ENCODE measurements around the gene SRPK2.

The SRPK2 gene

DNA sequence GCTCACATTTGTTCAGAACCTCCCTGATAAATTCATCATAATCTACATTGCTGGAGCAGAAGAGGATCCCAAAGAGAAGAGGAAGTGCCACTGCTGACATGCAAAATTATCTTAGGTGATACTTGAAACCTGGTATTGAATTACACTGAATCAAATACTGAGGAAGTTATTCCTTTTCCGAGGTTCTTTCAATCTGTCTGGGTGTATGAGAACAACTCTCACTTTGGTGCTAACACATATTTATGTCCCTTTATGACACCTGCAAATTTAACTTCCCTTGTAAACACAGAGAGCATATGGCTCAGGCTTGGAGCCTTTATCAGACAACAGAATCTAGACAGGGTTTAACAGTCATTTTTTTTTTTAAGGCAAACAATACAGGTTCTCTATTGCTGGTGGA, 131.4 kb downstream of the SRPK2 start:
- peaks cover 38% of the 10 kb centered on the region for H3K36me3 Mint-ChIP-seq (ENCODE audit: low read depth)
- TF ChIP-seq CTCF (IDR thresholded peaks at IDR 0.05) = no peak
- no peak overlapping the region for H3K4me3 Mint-ChIP-seq
- H3K4me1 Mint-ChIP-seq = peaks cover 32% of the 10 kb centered on the region
- peaks cover 4% of the 10 kb centered on the region for H3K27me3 Mint-ChIP-seq (ENCODE audit: low read depth, poor library complexity)
- H3K27ac Mint-ChIP-seq = peak overlapping the region; percentile 81
- peaks cover 36% of the 10 kb centered on the region for H3K9me3 Mint-ChIP-seq
- DNase-seq = no peak

GRCh38 chr7:105256761-105257231, 131.9 kb downstream of the SRPK2 start:
- H3K36me3 Mint-ChIP-seq (ENCODE audit: low read depth) = peaks cover 38% of the 10 kb centered on the region
- no peak for DNase-seq
- no peak overlapping the region for H3K4me3 Mint-ChIP-seq
- H3K9me3 Mint-ChIP-seq = peaks cover 36% of the 10 kb centered on the region
- peak overlapping the region; percentile 75 for H3K27ac Mint-ChIP-seq
- H3K4me1 Mint-ChIP-seq = peaks cover 30% of the 10 kb centered on the region
- peaks cover 4% of the 10 kb centered on the region for H3K27me3 Mint-ChIP-seq (ENCODE audit: low read depth, poor library complexity)
- TF ChIP-seq CTCF (IDR thresholded peaks at IDR 0.05) = no peak

- peak overlapping the region; percentile 85 for H3K27ac Mint-ChIP-seq
- peaks cover 4% of the 10 kb centered on the region for H3K27me3 Mint-ChIP-seq (ENCODE audit: low read depth, poor library complexity)
- peaks cover 18% of the 10 kb centered on the region for H3K4me1 Mint-ChIP-seq
- peaks cover 5% of the 10 kb centered on the region for H3K36me3 Mint-ChIP-seq (ENCODE audit: low read depth)
- no peak for TF ChIP-seq CTCF (IDR thresholded peaks at IDR 0.05)
- H3K9me3 Mint-ChIP-seq = no peaks in the 10 kb centered on the region
- DNase-seq = no peak
- H3K4me3 Mint-ChIP-seq = no peak overlapping the region
Measured at GRCh38 chr7:105250706-105251105, 138.0 kb downstream of the SRPK2 start.

DNA sequence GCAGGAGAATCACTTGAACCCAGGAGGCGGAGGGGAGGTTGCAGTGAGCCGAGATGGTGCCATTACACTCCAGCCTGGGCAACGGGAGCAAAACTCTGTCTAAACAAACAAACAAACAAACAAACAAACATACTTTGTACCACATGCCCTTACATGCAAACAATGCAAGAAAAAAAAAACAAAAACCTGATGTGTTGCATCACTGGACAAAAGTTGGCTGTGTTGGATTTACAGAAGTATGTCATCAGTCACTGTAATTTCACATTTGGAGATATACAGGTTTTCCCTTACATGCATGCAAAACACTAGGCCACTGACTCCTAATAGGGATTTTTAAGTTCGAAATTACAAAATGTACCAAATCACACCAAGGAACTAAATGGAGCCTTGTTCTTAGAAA, 138.5 kb downstream of the SRPK2 start:
- no peak for TF ChIP-seq CTCF (IDR thresholded peaks at IDR 0.05)
- DNase-seq = no peak
- Mint-ChIP-seq H3K9me3 (no peaks in the 10 kb centered on the region), H3K27ac (no peak overlapping the region), H3K27me3 (ENCODE audit: low read depth, poor library complexity) (peaks cover 2% of the 10 kb centered on the region), H3K36me3 (ENCODE audit: low read depth) (peaks cover 3% of the 10 kb centered on the region), H3K4me3 (no peak overlapping the region), H3K4me1 (peaks cover 18% of the 10 kb centered on the region)

- no peak for TF ChIP-seq CTCF (IDR thresholded peaks at IDR 0.05)
- no peaks in the 10 kb centered on the region for H3K27me3 Mint-ChIP-seq (ENCODE audit: low read depth, poor library complexity)
- DNase-seq = no peak
- peaks cover 18% of the 10 kb centered on the region for H3K4me1 Mint-ChIP-seq
- no peak overlapping the region for H3K4me3 Mint-ChIP-seq
- no peaks in the 10 kb centered on the region for H3K36me3 Mint-ChIP-seq (ENCODE audit: low read depth)
- H3K9me3 Mint-ChIP-seq = no peaks in the 10 kb centered on the region
- no peak overlapping the region for H3K27ac Mint-ChIP-seq
Measured at GRCh38 chr7:105249216-105249615, 139.5 kb downstream of the SRPK2 start.

DNA sequence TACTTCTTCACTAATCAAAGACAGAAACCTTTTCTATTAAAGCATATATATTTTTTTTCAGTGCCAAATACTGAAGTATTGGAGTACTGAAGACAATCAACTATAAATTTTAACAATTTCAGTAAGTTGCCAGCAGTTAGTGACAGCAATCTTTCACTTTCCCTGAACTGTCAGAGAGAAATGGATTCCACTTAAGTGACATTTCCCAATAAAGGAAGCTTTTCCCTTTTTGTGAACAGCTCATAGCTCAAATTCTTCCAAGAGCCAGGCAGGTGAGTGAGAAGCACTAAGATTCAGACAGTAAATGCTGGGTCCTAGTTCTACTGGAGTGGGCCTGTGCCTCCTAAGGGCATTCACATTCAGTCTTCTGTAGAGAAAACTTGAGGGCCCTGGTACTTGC, 142.0 kb downstream of the SRPK2 start:
- H3K27me3 Mint-ChIP-seq (ENCODE audit: low read depth, poor library complexity) = no peaks in the 10 kb centered on the region
- no peak for TF ChIP-seq CTCF (IDR thresholded peaks at IDR 0.05)
- no peak overlapping the region for H3K27ac Mint-ChIP-seq
- peaks cover 3% of the 10 kb centered on the region for H3K9me3 Mint-ChIP-seq
- H3K4me3 Mint-ChIP-seq = no peak overlapping the region
- DNase-seq = no peak
- H3K36me3 Mint-ChIP-seq (ENCODE audit: low read depth) = peaks cover 11% of the 10 kb centered on the region
- H3K4me1 Mint-ChIP-seq = peaks cover 14% of the 10 kb centered on the region
